Endothelial cell (in vitro differentiated cells): ENCODE data around the gene CLCN4. TPM values are rescaled to one million over a fixed set of nuclear protein-coding genes. Genes with fewer than 3 reads are reported as not detected.
A peak's percentile ranks its signal among the peaks of the same experiment; 100 is the strongest.

Source experiments
- DNase-seq: peaks from one replicate; pipeline ENCODE4 v3.0.0; 2021; ENCODE audit warnings: low spot score
- H3K27ac Mint-ChIP-seq: one replicate; pipeline ENCODE4 v1.8.0; 2021; ENCODE audit warnings: mixed read lengths, inconsistent platforms; ENCODE audit not compliant: unreplicated experiment
- H3K27me3 Mint-ChIP-seq: one replicate; pipeline ENCODE4 v1.8.0; 2021; ENCODE audit warnings: mild to moderate bottlenecking, moderate library complexity, mixed read lengths, inconsistent platforms; ENCODE audit not compliant: unreplicated experiment
- H3K36me3 Mint-ChIP-seq: one replicate; pipeline ENCODE4 v1.8.0; 2021; ENCODE audit warnings: mild to moderate bottlenecking, low read depth, mixed read lengths, inconsistent platforms; ENCODE audit not compliant: unreplicated experiment
- H3K4me1 Mint-ChIP-seq: one replicate; pipeline ENCODE4 v1.8.0; 2021; ENCODE audit warnings: mild to moderate bottlenecking, mixed read lengths, inconsistent platforms; ENCODE audit not compliant: unreplicated experiment
- H3K4me3 Mint-ChIP-seq: one replicate; pipeline ENCODE4 v1.8.0; 2021; ENCODE audit warnings: mild to moderate bottlenecking, mixed read lengths, inconsistent platforms; ENCODE audit not compliant: unreplicated experiment
- H3K9me3 Mint-ChIP-seq: one replicate; pipeline ENCODE4 v1.8.0; 2021; ENCODE audit warnings: mixed read lengths, inconsistent platforms; ENCODE audit not compliant: unreplicated experiment
- long read RNA-seq: library from polyadenylated mRNA; unstranded; transcript quantifications from one replicate; pipeline ENCODE4 v2.0.0, GENCODE V29; 2020; ENCODE audit not compliant: unreplicated experiment
- total RNA-seq: library from RNA; stranded (reverse); fragmentation: NEBNext Ultra II Directional; extraction: Animal tissue kit (Norgen Biotek cat#: 25700); gene quantifications from one replicate; pipeline ENCODE4 v1.2.1, GENCODE V29; 2021; ENCODE audit not compliant: unreplicated experiment
- TF ChIP-seq, protein P1 (sequence below): fragments of 200-600 bp; sonication (generic); IDR thresholded peaks from one replicate; pipeline ENCODE4 v1.5.0; 2021; ENCODE audit warnings: antibody characterized with exemption; ENCODE audit not compliant: unreplicated experiment

Gene CLCN4
- 23.1 TPM for total RNA-seq
- long read RNA-seq, full-length matches to known transcripts = 1 of 2 reads
- long read RNA-seq, partial matches to known transcripts = 1 of 2 reads
- long read RNA-seq, other reads (novel, unspliced or antisense) = 0 of 2 reads

DNA sequence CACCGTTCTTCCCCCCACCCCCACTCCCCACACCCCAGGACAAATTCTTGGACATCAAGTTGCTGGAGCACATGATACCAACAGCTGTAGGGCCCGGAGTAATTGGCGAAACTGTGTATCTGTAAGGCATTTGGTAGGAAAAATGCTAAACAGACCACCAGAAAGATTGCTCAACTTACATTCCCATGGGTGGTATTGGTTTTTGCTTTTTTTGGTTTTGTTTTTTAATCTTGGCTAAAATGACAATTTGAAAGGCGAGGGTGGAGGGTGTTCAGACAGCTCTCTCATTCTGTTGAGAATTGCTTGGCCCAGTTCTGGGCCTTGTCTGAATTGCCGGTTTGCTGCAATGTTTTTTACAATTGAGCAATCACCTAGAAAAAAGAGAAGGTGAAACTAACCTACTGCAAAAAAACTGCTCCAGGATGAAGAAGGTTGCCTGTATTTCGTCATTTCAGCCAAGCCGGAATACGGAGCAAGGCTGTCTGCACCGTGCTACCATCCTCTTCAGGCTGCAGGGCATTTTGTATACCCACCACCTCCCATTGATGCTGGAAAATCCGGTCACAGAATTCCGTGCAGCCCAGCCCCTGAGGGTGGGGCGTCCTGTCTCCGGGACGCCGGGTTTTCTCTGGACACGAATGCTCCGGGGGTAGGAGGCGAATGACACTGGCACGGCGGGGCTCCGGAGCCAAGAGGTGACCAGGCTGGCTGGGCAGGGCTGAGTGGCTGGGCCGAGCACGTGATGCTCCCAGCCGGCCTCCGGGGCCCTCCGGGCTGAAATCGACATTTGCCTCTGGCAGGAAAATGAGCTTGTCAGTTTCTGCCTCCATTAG lies at the start of gene CLCN4:
Gene CLCN4 (plus strand): TSS at position 777 of the 833 bp plus-strand sequence. CDS start 28,058 bp downstream, outside the sequence.
- peak; percentile 65 for DNase-seq
- H3K36me3 Mint-ChIP-seq = peaks cover 8% of the 10 kb centered on the region
- peak within 1 kb of the TSS; percentile 93 for H3K4me3 Mint-ChIP-seq
- peaks cover 16% of the 10 kb centered on the region for H3K4me1 Mint-ChIP-seq
- no peaks in the 10 kb centered on the region for H3K9me3 Mint-ChIP-seq
- peaks cover 4% of the 10 kb centered on the region for H3K27me3 Mint-ChIP-seq
- TF ChIP-seq, protein P1, sequence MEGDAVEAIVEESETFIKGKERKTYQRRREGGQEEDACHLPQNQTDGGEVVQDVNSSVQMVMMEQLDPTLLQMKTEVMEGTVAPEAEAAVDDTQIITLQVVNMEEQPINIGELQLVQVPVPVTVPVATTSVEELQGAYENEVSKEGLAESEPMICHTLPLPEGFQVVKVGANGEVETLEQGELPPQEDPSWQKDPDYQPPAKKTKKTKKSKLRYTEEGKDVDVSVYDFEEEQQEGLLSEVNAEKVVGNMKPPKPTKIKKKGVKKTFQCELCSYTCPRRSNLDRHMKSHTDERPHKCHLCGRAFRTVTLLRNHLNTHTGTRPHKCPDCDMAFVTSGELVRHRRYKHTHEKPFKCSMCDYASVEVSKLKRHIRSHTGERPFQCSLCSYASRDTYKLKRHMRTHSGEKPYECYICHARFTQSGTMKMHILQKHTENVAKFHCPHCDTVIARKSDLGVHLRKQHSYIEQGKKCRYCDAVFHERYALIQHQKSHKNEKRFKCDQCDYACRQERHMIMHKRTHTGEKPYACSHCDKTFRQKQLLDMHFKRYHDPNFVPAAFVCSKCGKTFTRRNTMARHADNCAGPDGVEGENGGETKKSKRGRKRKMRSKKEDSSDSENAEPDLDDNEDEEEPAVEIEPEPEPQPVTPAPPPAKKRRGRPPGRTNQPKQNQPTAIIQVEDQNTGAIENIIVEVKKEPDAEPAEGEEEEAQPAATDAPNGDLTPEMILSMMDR = no peak
- H3K27ac Mint-ChIP-seq = peak within 1 kb of the TSS; percentile 87

DNA sequence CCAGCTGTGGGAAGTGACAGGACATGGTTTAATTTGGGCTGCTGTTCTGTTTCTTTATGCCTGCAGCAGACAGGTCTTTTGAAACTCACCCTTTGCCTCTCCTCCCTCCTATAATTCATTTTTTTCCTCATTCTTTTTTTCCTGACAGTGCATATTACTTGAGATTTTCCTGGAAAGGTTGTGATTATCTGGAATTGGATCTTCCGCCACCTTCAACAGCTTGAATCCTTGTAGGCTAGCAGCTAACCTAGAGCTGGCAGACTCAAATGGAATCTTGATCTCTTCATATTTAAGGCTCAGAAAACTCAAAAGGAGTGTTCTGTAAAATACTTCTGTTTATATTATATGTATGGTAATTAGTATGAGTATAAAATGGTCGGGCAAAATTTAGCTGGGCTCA lies 49.3 kb upstream of the CLCN4 start:
- TF ChIP-seq, protein P1 = no peak
- no peak for DNase-seq
- no peaks in the 10 kb centered on the region for H3K4me1 Mint-ChIP-seq

DNA sequence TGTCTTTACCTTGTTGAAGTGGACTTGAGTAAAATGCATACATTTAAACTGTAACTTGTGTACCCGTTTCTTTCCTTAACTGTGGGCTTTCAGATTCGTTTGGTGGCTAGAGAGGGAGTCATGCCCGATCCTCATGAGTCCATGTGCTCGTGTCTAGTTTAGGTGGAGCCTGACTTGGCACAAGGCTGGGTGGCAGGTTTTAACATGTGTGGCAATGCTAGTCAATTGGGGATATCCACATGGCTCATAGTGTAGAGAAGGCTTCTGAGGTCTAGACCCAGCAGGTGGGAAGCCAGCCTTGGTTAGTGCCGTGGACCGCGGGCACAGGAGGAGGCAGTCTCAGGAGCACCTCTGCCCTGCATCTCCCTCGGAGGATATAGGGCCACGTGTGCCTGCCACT lies 48.5 kb upstream of the CLCN4 start:
- H3K4me3 Mint-ChIP-seq = no peak overlapping the region
- H3K9me3 Mint-ChIP-seq = no peaks in the 10 kb centered on the region
- TF ChIP-seq, protein P1 = no peak
- no peaks in the 10 kb centered on the region for H3K4me1 Mint-ChIP-seq
- DNase-seq = no peak
- no peak overlapping the region for H3K27ac Mint-ChIP-seq
- peaks cover 7% of the 10 kb centered on the region for H3K27me3 Mint-ChIP-seq
- peaks cover 5% of the 10 kb centered on the region for H3K36me3 Mint-ChIP-seq

More for the DNA sequence above, 49.3 kb upstream of the CLCN4 start:
- Mint-ChIP-seq H3K27ac (no peak overlapping the region), H3K36me3 (peaks cover 5% of the 10 kb centered on the region), H3K9me3 (no peaks in the 10 kb centered on the region), H3K27me3 (peaks cover 9% of the 10 kb centered on the region), H3K4me3 (no peak overlapping the region)

DNA sequence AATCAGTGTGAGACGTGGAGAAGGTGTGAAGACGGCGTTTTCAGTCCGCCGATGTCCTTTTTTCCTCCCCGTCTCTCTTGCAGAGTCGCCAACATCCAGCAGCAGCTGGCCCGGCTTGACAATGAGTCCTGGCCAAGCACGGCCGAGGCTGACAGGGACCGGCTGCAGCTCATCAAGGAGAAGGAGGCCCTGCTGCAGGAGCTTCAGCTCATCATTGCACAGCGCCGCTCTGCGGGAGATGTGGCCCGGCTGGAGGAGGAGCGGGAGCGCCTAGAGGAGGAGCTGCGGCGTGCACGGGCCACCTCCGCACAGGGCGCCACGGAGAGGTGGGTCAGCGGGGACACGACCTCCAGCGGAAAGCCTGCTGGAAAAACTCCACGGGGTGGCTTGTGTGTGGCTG lies 47.1 kb upstream of the CLCN4 start:
- Mint-ChIP-seq H3K4me1 (no peaks in the 10 kb centered on the region), H3K36me3 (peaks cover 5% of the 10 kb centered on the region), H3K27me3 (peaks cover 2% of the 10 kb centered on the region), H3K9me3 (no peaks in the 10 kb centered on the region), H3K27ac (no peak overlapping the region), H3K4me3 (no peak overlapping the region)
- DNase-seq = no peak
- TF ChIP-seq, protein P1 = no peak
